Measurements from ENCODE around the gene SSBP1. TPM values are rescaled to one million over a fixed set of nuclear protein-coding genes. Genes with fewer than 3 reads are reported as not detected.
A peak's percentile ranks its signal among the peaks of the same experiment; 100 is the strongest.
"Not testable (repeated sequence)": the region's sequence is repeated elsewhere in the genome, so short reads cannot be mapped to it uniquely, and the experiment has no call there.

SSBP1 gene
- total RNA-seq, 2 experiments from 2014 or later = 177 to 178 TPM

DNA sequence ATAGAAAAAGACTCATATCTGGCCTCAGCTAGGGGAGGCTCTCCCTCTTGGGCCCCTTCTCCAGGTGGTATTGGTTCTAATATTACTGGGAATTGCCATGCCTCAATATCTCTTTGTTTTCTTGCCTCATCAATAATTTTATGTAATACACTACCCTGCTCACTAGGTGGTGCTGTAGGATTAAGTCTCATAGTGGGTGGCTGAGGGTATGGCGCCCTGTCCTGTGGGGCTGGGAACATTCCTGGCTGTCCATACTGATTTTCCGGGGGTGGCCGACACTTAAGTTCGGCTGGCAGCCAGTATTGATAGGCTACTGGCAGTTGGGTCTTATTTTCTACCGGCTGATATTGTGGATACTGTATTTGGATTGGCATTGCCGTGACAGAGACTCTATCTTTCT is 16.8 kb downstream of the SSBP1 start:
- Histone ChIP-seq H3K9me2 (ENCODE audit: insufficient read depth, low read length) (no peaks in the 10 kb centered on the region), H3K4me3 (ENCODE audit: low read depth, low read length, poor library complexity, severe bottlenecking) (no peak overlapping the region), H3K9me3 (ENCODE audit: low read length) (peaks cover 26% of the 10 kb centered on the region), H3K79me2 (ENCODE audit: insufficient read depth, low read depth, low read length) (no peaks in the 10 kb centered on the region), H3K4me1 (ENCODE audit: insufficient read depth, low read length, poor library complexity, severe bottlenecking) (no peaks in the 10 kb centered on the region), H3K36me3 (ENCODE audit: insufficient read depth, low read length) (peaks cover 98% of the 10 kb centered on the region), H3K27ac (ENCODE audit: low read depth, low read length, poor library complexity, severe bottlenecking) (no peak overlapping the region), H2AFZ (ENCODE audit: low read length) (no peak overlapping the region), H4K20me1 (ENCODE audit: insufficient read depth, low read length) (no peaks in the 10 kb centered on the region; the same call in 1 of the 2 replicates), H3K4me2 (ENCODE audit: low read length) (no peak overlapping the region)
- ChIA-PET CTCF (ENCODE audit: unreplicated experiment) (no interaction called here), POLR2A (interaction anchor here (0.6 kb wide), 1 partner anchor 13 kb away, joined by 3 read pairs; no protein-coding TSS in a partner anchor)
- TF ChIP-seq, protein P1, sequence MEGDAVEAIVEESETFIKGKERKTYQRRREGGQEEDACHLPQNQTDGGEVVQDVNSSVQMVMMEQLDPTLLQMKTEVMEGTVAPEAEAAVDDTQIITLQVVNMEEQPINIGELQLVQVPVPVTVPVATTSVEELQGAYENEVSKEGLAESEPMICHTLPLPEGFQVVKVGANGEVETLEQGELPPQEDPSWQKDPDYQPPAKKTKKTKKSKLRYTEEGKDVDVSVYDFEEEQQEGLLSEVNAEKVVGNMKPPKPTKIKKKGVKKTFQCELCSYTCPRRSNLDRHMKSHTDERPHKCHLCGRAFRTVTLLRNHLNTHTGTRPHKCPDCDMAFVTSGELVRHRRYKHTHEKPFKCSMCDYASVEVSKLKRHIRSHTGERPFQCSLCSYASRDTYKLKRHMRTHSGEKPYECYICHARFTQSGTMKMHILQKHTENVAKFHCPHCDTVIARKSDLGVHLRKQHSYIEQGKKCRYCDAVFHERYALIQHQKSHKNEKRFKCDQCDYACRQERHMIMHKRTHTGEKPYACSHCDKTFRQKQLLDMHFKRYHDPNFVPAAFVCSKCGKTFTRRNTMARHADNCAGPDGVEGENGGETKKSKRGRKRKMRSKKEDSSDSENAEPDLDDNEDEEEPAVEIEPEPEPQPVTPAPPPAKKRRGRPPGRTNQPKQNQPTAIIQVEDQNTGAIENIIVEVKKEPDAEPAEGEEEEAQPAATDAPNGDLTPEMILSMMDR (conservative IDR thresholded peaks at IDR 0.05; ENCODE audit: low read length) = peak; percentile 71
- no peak for TF ChIP-seq EZH2phosphoT487 (IDR thresholded peaks at IDR 0.05; ENCODE audit: borderline replicate concordance, low read depth, low read length)
- peak; percentile 42 for DNase-seq (ENCODE audit: low spot score)
- intact Hi-C loops (cut with micrococcal nuclease; ENCODE audit: unreplicated experiment) = no loop called here
- no TSS peak for BruUV-seq (replicated peaks)

DNA sequence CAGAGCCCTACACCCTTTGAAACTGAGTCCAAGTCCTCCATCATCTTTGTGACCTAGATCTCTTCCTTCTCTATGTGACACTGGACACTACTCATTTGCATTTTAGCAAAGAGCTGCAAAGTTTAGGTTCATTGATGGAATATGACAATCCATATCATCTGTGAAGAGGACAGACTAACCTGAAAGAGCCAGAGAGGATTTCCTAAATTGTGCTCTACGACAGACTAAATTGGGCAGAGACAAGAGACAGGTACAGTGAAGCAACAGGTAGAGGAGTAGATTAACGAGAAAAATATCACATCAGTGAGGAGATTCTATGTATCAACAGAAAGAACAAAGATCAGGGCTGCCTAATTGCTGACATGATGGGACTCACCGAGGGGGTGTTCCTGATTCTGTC is 25.6 kb downstream of the SSBP1 start, which contains the start of gene TAS2R3:
TSS of gene TAS2R3 (plus strand) at position 301 of the 400 bp plus-strand sequence. CDS start at position 363, 62 bp downstream.
- Histone ChIP-seq H3K79me2 (ENCODE audit: insufficient read depth, low read depth, low read length) (no peaks in the 10 kb centered on the region), H4K20me1 (ENCODE audit: insufficient read depth, low read length) (no peaks in the 10 kb centered on the region), H3K36me3 (ENCODE audit: insufficient read depth, low read length) (peaks cover 37% of the 10 kb centered on the region), H3K4me3 (ENCODE audit: low read depth, low read length, poor library complexity, severe bottlenecking) (no peak within 1 kb of the TSS), H3K4me1 (ENCODE audit: insufficient read depth, low read length, poor library complexity, severe bottlenecking) (no peaks in the 10 kb centered on the region), H3K27ac (ENCODE audit: low read depth, low read length, poor library complexity, severe bottlenecking) (no peak within 1 kb of the TSS), H3K4me2 (ENCODE audit: low read length) (no peak within 1 kb of the TSS), H2AFZ (ENCODE audit: low read length) (no peak within 1 kb of the TSS), H3K9me2 (ENCODE audit: insufficient read depth, low read length) (no peaks in the 10 kb centered on the region), H3K9me3 (ENCODE audit: low read length) (no peaks in the 10 kb centered on the region)
- ChIA-PET POLR2A (interaction anchor here (0.8 to 1.1 kb wide), 2 partner anchors 15 to 22 kb away, joined by 3 read pairs; no protein-coding TSS in a partner anchor), CTCF (ENCODE audit: unreplicated experiment) (no interaction called here)
- intact Hi-C loops (cut with micrococcal nuclease; ENCODE audit: unreplicated experiment) = no loop called here
- no peak for DNase-seq (ENCODE audit: low spot score)
- BruUV-seq (replicated peaks) = no TSS peak
- TF ChIP-seq, protein P1 (conservative IDR thresholded peaks at IDR 0.05; ENCODE audit: low read length) = no peak
- TF ChIP-seq EZH2phosphoT487 (IDR thresholded peaks at IDR 0.05; ENCODE audit: borderline replicate concordance, low read depth, low read length) = no peak

DNA sequence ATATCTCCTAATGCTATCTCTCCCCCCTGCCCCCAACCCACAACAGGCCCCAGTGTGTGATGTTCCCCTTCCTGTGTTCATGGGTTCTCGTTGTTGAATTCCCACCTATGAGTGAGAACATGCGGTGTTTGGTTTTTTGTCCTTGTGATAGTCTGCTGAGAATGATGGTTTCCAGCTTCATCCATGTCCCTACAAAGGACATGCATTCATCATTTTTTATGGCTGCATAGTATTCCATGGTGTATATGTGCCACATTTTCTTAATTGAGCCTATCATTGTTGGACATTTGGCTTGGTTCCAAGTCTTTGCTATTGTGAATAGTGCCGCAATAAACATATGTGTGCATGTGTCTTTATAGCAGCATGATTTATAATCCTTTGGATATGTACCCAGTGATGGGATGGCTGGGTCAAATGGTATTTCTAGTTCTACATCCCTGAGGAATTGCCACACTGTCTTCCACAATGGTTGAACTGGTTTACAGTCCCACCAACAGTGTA is 32.0 kb downstream of the SSBP1 start:
- POLR2A ChIA-PET = interaction anchor here (0.7 to 1.3 kb wide), 3 partner anchors 9 to 13 kb away, joined by 3 to 4 read pairs (median 3); no protein-coding TSS in a partner anchor
- H2AFZ ChIP-seq (ENCODE audit: low read length); H3K79me2 ChIP-seq (ENCODE audit: insufficient read depth, low read depth, low read length); BruUV-seq (replicated peaks); H3K9me3 ChIP-seq (ENCODE audit: low read length); DNase-seq (ENCODE audit: low spot score); H3K4me2 ChIP-seq (ENCODE audit: low read length); H3K4me3 ChIP-seq (ENCODE audit: low read depth, low read length, poor library complexity, severe bottlenecking); H4K20me1 ChIP-seq (ENCODE audit: insufficient read depth, low read length); intact Hi-C loops (cut with micrococcal nuclease; ENCODE audit: unreplicated experiment); H3K27ac ChIP-seq (ENCODE audit: low read depth, low read length, poor library complexity, severe bottlenecking); H3K4me1 ChIP-seq (ENCODE audit: insufficient read depth, low read length, poor library complexity, severe bottlenecking); H3K9me2 ChIP-seq (ENCODE audit: insufficient read depth, low read length); H3K36me3 ChIP-seq (ENCODE audit: insufficient read depth, low read length); CTCF ChIA-PET (ENCODE audit: unreplicated experiment): not testable (repeated sequence)

Measured in OCI-LY7 (cell line).